GM12891 (cell line): ENCODE results near the gene GPR137C.
"Not testable (repeated sequence)": the region's sequence is repeated elsewhere in the genome, so short reads cannot be mapped to it uniquely, and the experiment has no call there.

Source experiments
- DNase-seq: peaks from one replicate; pipeline ENCODE4 v3.0.0; 2011; ENCODE audit warnings: low spot score; ENCODE audit not compliant: insufficient read length
- FAIRE-seq: peaks from 2 replicates; lab custom pipeline; 2011; peaks lifted over from hg19 to GRCh38; lab: Jason Lieb, UNC
- PAX5 ChIP-seq: IDR thresholded peaks from 2 replicates; pipeline ENCODE4 v1.6.1; 2011; ENCODE audit warnings: low read length, moderate library complexity, mild to moderate bottlenecking; ENCODE audit not compliant: insufficient read depth, severe bottlenecking
- POLR2A ChIP-seq: IDR thresholded peaks from 2 replicates; pipeline ENCODE4 v1.6.1; 2011; ENCODE audit warnings: low read depth, low read length, control low read depth
- POLR2AphosphoS5 ChIP-seq: IDR thresholded peaks from 2 replicates; pipeline ENCODE4 v1.6.1; 2011; ENCODE audit warnings: low read depth, low read length, control low read depth
- POU2F2 ChIP-seq: IDR thresholded peaks from 2 replicates; pipeline ENCODE4 v1.6.1; 2011; ENCODE audit warnings: low read depth, mild to moderate bottlenecking, control low read depth, low read length, moderate library complexity
- SPI1 ChIP-seq: IDR thresholded peaks from 2 replicates; pipeline ENCODE4 v1.6.1; 2011; ENCODE audit warnings: low read depth, low read length, control low read depth
- TAF1 ChIP-seq: IDR thresholded peaks from 2 replicates; pipeline ENCODE4 v1.6.1; 2011; ENCODE audit warnings: low read depth, low read length, control low read depth

Gene GPR137C

GRCh38 chr14:52558688-52559087, 6.1 kb downstream of the GPR137C start:
- FAIRE-seq (no peak), DNase-seq (no peak)
- TF ChIP-seq PAX5 (no peak), TAF1 (no peak), POLR2AphosphoS5 (no peak), POU2F2 (no peak), SPI1 (no peak), POLR2A (no peak)

- TF ChIP-seq POLR2A = no peak
- no peak for TF ChIP-seq POU2F2
- no peak for TF ChIP-seq PAX5
- TF ChIP-seq TAF1 = no peak
- no peak for TF ChIP-seq SPI1
- TF ChIP-seq POLR2AphosphoS5 = no peak
- DNase-seq (no peak), FAIRE-seq (no peak)
These were observed 10.5 kb downstream of the GPR137C start for GRCh38 chr14:52563120-52563519.

- FAIRE-seq, DNase-seq: not testable (repeated sequence)
These were observed 15.8 kb downstream of the GPR137C start for GRCh38 chr14:52568454-52568853.

GRCh38 chr14:52575858-52576257, 23.2 kb downstream of the GPR137C start:
- DNase-seq (no peak), FAIRE-seq (no peak)
- no peak for TF ChIP-seq SPI1
- no peak for TF ChIP-seq POLR2AphosphoS5
- no peak for TF ChIP-seq TAF1
- no peak for TF ChIP-seq PAX5
- no peak for TF ChIP-seq POU2F2
- TF ChIP-seq POLR2A = no peak

- DNase-seq = no peak
These were observed 30.9 kb downstream of the GPR137C start for GRCh38 chr14:52583544-52583943.

GRCh38 chr14:52589646-52590045, 37.0 kb downstream of the GPR137C start:
- FAIRE-seq (no peak), DNase-seq (no peak)
- TF ChIP-seq POLR2AphosphoS5 = no peak
- no peak for TF ChIP-seq SPI1
- TF ChIP-seq PAX5 = no peak
- TF ChIP-seq POLR2A = no peak
- TF ChIP-seq TAF1 = no peak
- TF ChIP-seq POU2F2 = no peak

More at GRCh38 chr14:52583544-52583943, 30.9 kb downstream of the GPR137C start:
- TF ChIP-seq POU2F2 (no peak), PAX5 (no peak)
- FAIRE-seq = no peak

- no peak for TF ChIP-seq POU2F2
- TF ChIP-seq PAX5 = no peak
- TF ChIP-seq SPI1 = no peak
- TF ChIP-seq TAF1 = no peak
- no peak for TF ChIP-seq POLR2A
- no peak for TF ChIP-seq POLR2AphosphoS5
- no peak for FAIRE-seq
- DNase-seq = no peak
These were observed 37.7 kb downstream of the GPR137C start for GRCh38 chr14:52590318-52590717.

GRCh38 chr14:52596320-52596719, 43.7 kb downstream of the GPR137C start:
- TF ChIP-seq PAX5 = no peak
- TF ChIP-seq SPI1 = no peak
- TF ChIP-seq POU2F2 = no peak
- no peak for TF ChIP-seq TAF1
- no peak for TF ChIP-seq POLR2A
- TF ChIP-seq POLR2AphosphoS5 = no peak
- FAIRE-seq (no peak), DNase-seq (no peak)

- no peak for FAIRE-seq
- DNase-seq = no peak
- no peak for TF ChIP-seq TAF1
- TF ChIP-seq POLR2AphosphoS5 = no peak
- no peak for TF ChIP-seq PAX5
- TF ChIP-seq SPI1 = no peak
- no peak for TF ChIP-seq POU2F2
- TF ChIP-seq POLR2A = no peak
These were observed 44.2 kb downstream of the GPR137C start for GRCh38 chr14:52596861-52597260.

- FAIRE-seq (no peak), DNase-seq (no peak)
- TF ChIP-seq POLR2AphosphoS5 = no peak
- no peak for TF ChIP-seq TAF1
- no peak for TF ChIP-seq POU2F2
- TF ChIP-seq PAX5 = no peak
- no peak for TF ChIP-seq SPI1
- no peak for TF ChIP-seq POLR2A
These were observed 45.9 kb downstream of the GPR137C start for GRCh38 chr14:52598568-52598967.

GRCh38 chr14:52599974-52600373, 47.3 kb downstream of the GPR137C start:
- DNase-seq (no peak), FAIRE-seq (no peak)
- no peak for TF ChIP-seq TAF1
- TF ChIP-seq POLR2AphosphoS5 = no peak
- TF ChIP-seq POU2F2 = no peak
- TF ChIP-seq SPI1 = no peak
- TF ChIP-seq POLR2A = no peak
- TF ChIP-seq PAX5 = no peak
